SU-DHL-6 (cell line): Measurements from ENCODE around the gene TSHZ2.
"Not testable (repeated sequence)": the region's sequence is repeated elsewhere in the genome, so short reads cannot be mapped to it uniquely, and the experiment has no call there.

Experiments
- H2AFZ ChIP-seq: fragments of 200-600 bp; sonication (generic); 2 replicates; pipeline ENCODE4 v1.6.1; 2014; ENCODE audit warnings: low read depth, mild to moderate bottlenecking, moderate library complexity, mixed read lengths, antibody characterized with exemption, low read length; ENCODE audit not compliant: severe bottlenecking
- H3F3A ChIP-seq: fragments of 200-600 bp; shearing (Covaris generic); 2 replicates; pipeline ENCODE4 v1.6.0; 2016; ENCODE audit warnings: antibody characterized with exemption, mild to moderate bottlenecking; ENCODE audit not compliant: insufficient read depth
- H3K27ac ChIP-seq: fragments of 200-600 bp; sonication (generic); 2 replicates; pipeline ENCODE4 v1.5.1; 2016; ENCODE audit warnings: low read depth, mild to moderate bottlenecking, low read length, moderate library complexity, mixed read lengths
- H3K27me3 ChIP-seq: fragments of 200-600 bp; sonication (generic), shearing (Covaris generic); 2 replicates; pipeline ENCODE4 v1.6.0; 2014; ENCODE audit warnings: mild to moderate bottlenecking, low read length
- H3K36me3 ChIP-seq: fragments of 200-600 bp; sonication (generic); 2 replicates; pipeline ENCODE4 v1.6.1; 2014; ENCODE audit warnings: mild to moderate bottlenecking, low read length, mixed read lengths
- H3K4me2 ChIP-seq: fragments of 300-600, 200-600 bp; shearing (Covaris generic), sonication (generic); 2 replicates; pipeline ENCODE4 v1.6.0; 2014; ENCODE audit warnings: low read length, low read depth, mild to moderate bottlenecking; ENCODE audit not compliant: poor library complexity, severe bottlenecking
- H3K4me3 ChIP-seq: fragments of 200-600 bp; sonication (generic); 2 replicates; pipeline ENCODE4 v1.5.1; 2014; ENCODE audit warnings: antibody characterized with exemption, low read length, mild to moderate bottlenecking, mixed read lengths; ENCODE audit not compliant: insufficient read depth, poor library complexity, severe bottlenecking
- H3K79me2 ChIP-seq: fragments of 200-600 bp; sonication (generic); 2 replicates; pipeline ENCODE4 v1.6.1; 2014; ENCODE audit warnings: mild to moderate bottlenecking, low read length, moderate library complexity; ENCODE audit not compliant: insufficient read depth
- H3K9ac ChIP-seq: fragments of 200-600 bp; sonication (generic); 2 replicates; pipeline ENCODE4 v1.7.0; 2014; ENCODE audit warnings: mild to moderate bottlenecking, low read length
- H3K9me2 ChIP-seq: fragments of 200-600 bp; sonication (generic); replicated peaks from 2 replicates; pipeline ENCODE4 v1.6.1; 2014; ENCODE audit warnings: low read length; ENCODE audit not compliant: insufficient read depth
- H3K9me3 ChIP-seq: fragments of 200-600 bp; sonication (generic); 2 replicates; pipeline ENCODE4 v1.6.1; 2014; ENCODE audit warnings: low read length, mixed read lengths; ENCODE audit not compliant: insufficient read depth
- H4K20me1 ChIP-seq: fragments of 200-600 bp; sonication (generic); 2 replicates; pipeline ENCODE4 v1.6.1; 2014; ENCODE audit warnings: low read depth, mild to moderate bottlenecking, antibody characterized with exemption, low read length, moderate library complexity, mixed read lengths
- CTCF ChIP-seq: fragments of 200-600 bp; sonication (generic); IDR thresholded peaks from one replicate; pipeline ENCODE4 v1.5.1; 2017; ENCODE audit warnings: antibody characterized with exemption, mild to moderate bottlenecking, low read length, moderate library complexity; ENCODE audit not compliant: insufficient read depth, poor library complexity, severe bottlenecking
- EZH2phosphoT487 ChIP-seq: fragments of 200-600 bp; sonication (generic), shearing (Covaris generic); conservative IDR thresholded peaks from 2 replicates; pipeline ENCODE4 v1.6.1; 2018; ENCODE audit warnings: mild to moderate bottlenecking, antibody characterized with exemption, low read length, moderate library complexity, mixed read lengths

TSHZ2 gene

GRCh38 chr20:53463101-53463972 is 491.2 kb downstream of the TSHZ2 start:
- H3K27me3 ChIP-seq, result no peaks in the 10 kb centered on the region

GRCh38 chr20:53466279-53466678 is 494.1 kb downstream of the TSHZ2 start:
- Histone ChIP-seq H3K4me2 (no peak overlapping the region), H4K20me1 (no peaks in the 10 kb centered on the region), H3K9me3 (no peaks in the 10 kb centered on the region), H3K36me3 (no peaks in the 10 kb centered on the region), H3K27ac (no peak overlapping the region), H3K27me3 (no peaks in the 10 kb centered on the region), H2AFZ (no peak overlapping the region), H3K79me2 (no peaks in the 10 kb centered on the region), H3F3A (no peaks in the 10 kb centered on the region), H3K4me3 (no peak overlapping the region), H3K9me2 (no peaks in the 10 kb centered on the region), H3K9ac (no peak overlapping the region)
- TF ChIP-seq EZH2phosphoT487, result no peak
- no peak for TF ChIP-seq CTCF

More at GRCh38 chr20:53463101-53463972, 491.2 kb downstream of the TSHZ2 start:
- no peaks in the 10 kb centered on the region for H3F3A ChIP-seq
- H3K27ac ChIP-seq, result no peak overlapping the region
- H3K79me2 ChIP-seq, result no peaks in the 10 kb centered on the region
- no peak overlapping the region for H3K4me2 ChIP-seq
- H3K36me3 ChIP-seq, result no peaks in the 10 kb centered on the region
- no peak overlapping the region for H3K9ac ChIP-seq
- H3K9me3 ChIP-seq, result no peaks in the 10 kb centered on the region
- H3K9me2 ChIP-seq, result no peaks in the 10 kb centered on the region
- no peaks in the 10 kb centered on the region for H4K20me1 ChIP-seq
- H2AFZ ChIP-seq, result no peak overlapping the region
- no peak for TF ChIP-seq CTCF
- TF ChIP-seq EZH2phosphoT487, result no peak
- no peak overlapping the region for H3K4me3 ChIP-seq

GRCh38 chr20:53468587-53468986 is 496.4 kb downstream of the TSHZ2 start:
- H2AFZ ChIP-seq, result no peak overlapping the region
- H3K36me3 ChIP-seq, result no peaks in the 10 kb centered on the region
- no peak overlapping the region for H3K4me3 ChIP-seq
- H3F3A ChIP-seq, result no peaks in the 10 kb centered on the region
- no peak overlapping the region for H3K27ac ChIP-seq
- H3K79me2 ChIP-seq, result no peaks in the 10 kb centered on the region
- H3K9ac ChIP-seq, result no peak overlapping the region
- no peaks in the 10 kb centered on the region for H3K9me2 ChIP-seq
- no peak for TF ChIP-seq EZH2phosphoT487
- TF ChIP-seq CTCF, result no peak
- H3K27me3 ChIP-seq, result no peaks in the 10 kb centered on the region
- H4K20me1 ChIP-seq, result no peaks in the 10 kb centered on the region
- H3K9me3 ChIP-seq, result no peaks in the 10 kb centered on the region
- no peak overlapping the region for H3K4me2 ChIP-seq

- H3K79me2 ChIP-seq, H3K9me3 ChIP-seq, H3K27ac ChIP-seq, H2AFZ ChIP-seq, H3K36me3 ChIP-seq, H3K9ac ChIP-seq, H3K4me2 ChIP-seq, H3K4me3 ChIP-seq, H4K20me1 ChIP-seq, H3F3A ChIP-seq, H3K27me3 ChIP-seq, H3K9me2 ChIP-seq: not testable (repeated sequence)
Observed at GRCh38 chr20:53472859-53473258, 500.7 kb downstream of the TSHZ2 start.
